ENCODE measurements around the gene TLNRD1.
A peak's percentile ranks its signal among the peaks of the same experiment; 100 is the strongest.

Gene TLNRD1

GRCh38 chr15:80990955-80991354, 9.8 kb upstream of the TLNRD1 start:
- Histone ChIP-seq H3K4me1 (ENCODE audit: control insufficient read depth in 1 of 2, insufficient read depth in 2 of 2, low read length in 2 of 2) (peaks cover 21 to 39% of the 10 kb centered on the region in 2 donors), H3K27ac (ENCODE audit: low read length) (peak overlapping the region; percentile 93), H3K36me3 (ENCODE audit: control insufficient read depth in 1 of 2, insufficient read depth in 2 of 2, low read length in 2 of 2) (no peaks in the 10 kb centered on the region), H3K27me3 (ENCODE audit: low read depth, low read length) (no peaks in the 10 kb centered on the region), H3K9me3 (ENCODE audit: control insufficient read depth in 1 of 2, low read length in 2 of 2) (no peaks in the 10 kb centered on the region), H3K4me3 (ENCODE audit: low read depth in 1 of 2, low read length in 2 of 2) (no peak overlapping the region)

GRCh38 chr15:80991421-80991820, 9.3 kb upstream of the TLNRD1 start:
- Histone ChIP-seq H3K9me3 (ENCODE audit: control insufficient read depth in 1 of 2, low read length in 2 of 2) (no peaks in the 10 kb centered on the region), H3K4me1 (ENCODE audit: control insufficient read depth in 1 of 2, insufficient read depth in 2 of 2, low read length in 2 of 2) (peaks cover 21 to 39% of the 10 kb centered on the region in 2 donors), H3K36me3 (ENCODE audit: control insufficient read depth in 1 of 2, insufficient read depth in 2 of 2, low read length in 2 of 2) (no peaks in the 10 kb centered on the region), H3K27me3 (ENCODE audit: low read depth, low read length) (no peaks in the 10 kb centered on the region), H3K4me3 (ENCODE audit: low read depth in 1 of 2, low read length in 2 of 2) (no peak overlapping the region), H3K27ac (ENCODE audit: low read length) (peak overlapping the region; percentile 93)

GRCh38 chr15:80992006-80992405, 8.7 kb upstream of the TLNRD1 start:
- no peak overlapping the region for H3K27ac ChIP-seq (ENCODE audit: low read length)

GRCh38 chr15:80992441-80992840, 8.3 kb upstream of the TLNRD1 start:
- no peaks in the 10 kb centered on the region for H3K36me3 ChIP-seq (ENCODE audit: control insufficient read depth in 1 of 2, insufficient read depth in 2 of 2, low read length in 2 of 2)
- H3K27me3 ChIP-seq (ENCODE audit: low read depth, low read length): no peaks in the 10 kb centered on the region
- no peak overlapping the region for H3K27ac ChIP-seq (ENCODE audit: low read length)
- H3K9me3 ChIP-seq (ENCODE audit: control insufficient read depth in 1 of 2, low read length in 2 of 2): no peaks in the 10 kb centered on the region
- H3K4me3 ChIP-seq (ENCODE audit: low read depth in 1 of 2, low read length in 2 of 2): no peak overlapping the region
- H3K4me1 ChIP-seq (ENCODE audit: control insufficient read depth in 1 of 2, insufficient read depth in 2 of 2, low read length in 2 of 2): peaks cover 21 to 29% of the 10 kb centered on the region in 2 donors

More at GRCh38 chr15:80992006-80992405, 8.7 kb upstream of the TLNRD1 start:
- Histone ChIP-seq H3K36me3 (ENCODE audit: control insufficient read depth in 1 of 2, insufficient read depth in 2 of 2, low read length in 2 of 2) (no peaks in the 10 kb centered on the region), H3K9me3 (ENCODE audit: control insufficient read depth in 1 of 2, low read length in 2 of 2) (no peaks in the 10 kb centered on the region), H3K27me3 (ENCODE audit: low read depth, low read length) (no peaks in the 10 kb centered on the region), H3K4me3 (ENCODE audit: low read depth in 1 of 2, low read length in 2 of 2) (no peak overlapping the region), H3K4me1 (ENCODE audit: control insufficient read depth in 1 of 2, insufficient read depth in 2 of 2, low read length in 2 of 2) (peaks cover 21 to 33% of the 10 kb centered on the region in 2 donors)

- no peaks in the 10 kb centered on the region for H3K27me3 ChIP-seq (ENCODE audit: low read depth, low read length)
- peaks cover under 1 to 5% of the 10 kb centered on the region in 2 donors for H3K4me1 ChIP-seq (ENCODE audit: control insufficient read depth in 1 of 2, insufficient read depth in 2 of 2, low read length in 2 of 2)
- H3K4me3 ChIP-seq (ENCODE audit: low read depth in 1 of 2, low read length in 2 of 2): no peak overlapping the region
- H3K27ac ChIP-seq (ENCODE audit: low read length): no peak overlapping the region
- no peaks in the 10 kb centered on the region for H3K9me3 ChIP-seq (ENCODE audit: control insufficient read depth in 1 of 2, low read length in 2 of 2)
- H3K36me3 ChIP-seq (ENCODE audit: control insufficient read depth in 1 of 2, insufficient read depth in 2 of 2, low read length in 2 of 2): no peaks in the 10 kb centered on the region
These were observed 4.5 kb upstream of the TLNRD1 start for GRCh38 chr15:80996247-80996646.

DNA sequence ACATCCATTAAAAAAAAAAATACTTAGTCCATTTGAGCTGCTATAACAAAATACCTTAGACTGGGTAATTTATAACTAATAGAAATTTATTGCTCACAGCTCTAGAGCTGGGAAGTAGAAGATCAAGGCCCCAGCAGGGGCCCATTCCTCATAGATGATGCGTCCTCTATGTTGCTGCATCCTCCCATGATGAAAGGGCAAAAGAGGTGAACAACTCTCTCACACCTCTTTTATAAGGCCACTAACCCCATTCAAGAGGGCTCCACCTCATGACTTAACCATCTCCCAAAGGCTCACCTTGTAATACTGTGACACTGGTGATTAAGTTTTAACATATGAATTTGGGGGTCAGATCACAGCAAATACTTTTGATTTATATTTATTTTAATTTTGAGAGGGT, 3.0 kb upstream of the TLNRD1 start:
- no peaks in the 10 kb centered on the region for H3K9me3 ChIP-seq (ENCODE audit: control insufficient read depth in 1 of 2, low read length in 2 of 2)
- no peak overlapping the region for H3K27ac ChIP-seq (ENCODE audit: low read length)
- peaks cover 0 to 7% of the 10 kb centered on the region in 2 donors for H3K4me1 ChIP-seq (ENCODE audit: control insufficient read depth in 1 of 2, insufficient read depth in 2 of 2, low read length in 2 of 2)
- no peak overlapping the region for H3K4me3 ChIP-seq (ENCODE audit: low read depth in 1 of 2, low read length in 2 of 2)
- peaks cover 0 to under 1% of the 10 kb centered on the region in 2 donors for H3K36me3 ChIP-seq (ENCODE audit: control insufficient read depth in 1 of 2, insufficient read depth in 2 of 2, low read length in 2 of 2)
- H3K27me3 ChIP-seq (ENCODE audit: low read depth, low read length): no peaks in the 10 kb centered on the region

GRCh38 chr15:80998251-80998650, 2.5 kb upstream of the TLNRD1 start:
- H3K4me1 ChIP-seq (ENCODE audit: control insufficient read depth in 1 of 2, insufficient read depth in 2 of 2, low read length in 2 of 2): peaks cover 0 to 12% of the 10 kb centered on the region in 2 donors
- no peaks in the 10 kb centered on the region for H3K9me3 ChIP-seq (ENCODE audit: control insufficient read depth in 1 of 2, low read length in 2 of 2)
- H3K4me3 ChIP-seq (ENCODE audit: low read depth in 1 of 2, low read length in 2 of 2): no peak overlapping the region
- H3K27ac ChIP-seq (ENCODE audit: low read length): no peak overlapping the region
- H3K36me3 ChIP-seq (ENCODE audit: control insufficient read depth in 1 of 2, insufficient read depth in 2 of 2, low read length in 2 of 2): peaks cover 0 to 6% of the 10 kb centered on the region in 2 donors
- H3K27me3 ChIP-seq (ENCODE audit: low read depth, low read length): no peaks in the 10 kb centered on the region

- Histone ChIP-seq H3K36me3 (ENCODE audit: control insufficient read depth in 1 of 2, insufficient read depth in 2 of 2, low read length in 2 of 2) (peaks cover 0 to 9% of the 10 kb centered on the region in 2 donors), H3K4me1 (ENCODE audit: control insufficient read depth in 1 of 2, insufficient read depth in 2 of 2, low read length in 2 of 2) (peaks cover 0 to 23% of the 10 kb centered on the region in 2 donors), H3K4me3 (ENCODE audit: low read depth in 1 of 2, low read length in 2 of 2) (peak overlapping the region; percentile 76 to 77), H3K27ac (ENCODE audit: low read length) (peak overlapping the region; percentile 88), H3K27me3 (ENCODE audit: low read depth, low read length) (no peaks in the 10 kb centered on the region), H3K9me3 (ENCODE audit: control insufficient read depth in 1 of 2, low read length in 2 of 2) (no peaks in the 10 kb centered on the region)
These were observed 1.1 kb upstream of the TLNRD1 start for GRCh38 chr15:80999623-81000036.

- peaks cover 0 to 9% of the 10 kb centered on the region in 2 donors for H3K36me3 ChIP-seq (ENCODE audit: control insufficient read depth in 1 of 2, insufficient read depth in 2 of 2, low read length in 2 of 2)
- peaks cover 0 to 23% of the 10 kb centered on the region in 2 donors for H3K4me1 ChIP-seq (ENCODE audit: control insufficient read depth in 1 of 2, insufficient read depth in 2 of 2, low read length in 2 of 2)
- peak overlapping the region; percentile 88 for H3K27ac ChIP-seq (ENCODE audit: low read length)
- no peaks in the 10 kb centered on the region for H3K9me3 ChIP-seq (ENCODE audit: control insufficient read depth in 1 of 2, low read length in 2 of 2)
- peak overlapping the region; percentile 76 to 77 for H3K4me3 ChIP-seq (ENCODE audit: low read depth in 1 of 2, low read length in 2 of 2)
- H3K27me3 ChIP-seq (ENCODE audit: low read depth, low read length): no peaks in the 10 kb centered on the region
These were observed 539 bp upstream of the TLNRD1 start for GRCh38 chr15:81000144-81000623.

DNA sequence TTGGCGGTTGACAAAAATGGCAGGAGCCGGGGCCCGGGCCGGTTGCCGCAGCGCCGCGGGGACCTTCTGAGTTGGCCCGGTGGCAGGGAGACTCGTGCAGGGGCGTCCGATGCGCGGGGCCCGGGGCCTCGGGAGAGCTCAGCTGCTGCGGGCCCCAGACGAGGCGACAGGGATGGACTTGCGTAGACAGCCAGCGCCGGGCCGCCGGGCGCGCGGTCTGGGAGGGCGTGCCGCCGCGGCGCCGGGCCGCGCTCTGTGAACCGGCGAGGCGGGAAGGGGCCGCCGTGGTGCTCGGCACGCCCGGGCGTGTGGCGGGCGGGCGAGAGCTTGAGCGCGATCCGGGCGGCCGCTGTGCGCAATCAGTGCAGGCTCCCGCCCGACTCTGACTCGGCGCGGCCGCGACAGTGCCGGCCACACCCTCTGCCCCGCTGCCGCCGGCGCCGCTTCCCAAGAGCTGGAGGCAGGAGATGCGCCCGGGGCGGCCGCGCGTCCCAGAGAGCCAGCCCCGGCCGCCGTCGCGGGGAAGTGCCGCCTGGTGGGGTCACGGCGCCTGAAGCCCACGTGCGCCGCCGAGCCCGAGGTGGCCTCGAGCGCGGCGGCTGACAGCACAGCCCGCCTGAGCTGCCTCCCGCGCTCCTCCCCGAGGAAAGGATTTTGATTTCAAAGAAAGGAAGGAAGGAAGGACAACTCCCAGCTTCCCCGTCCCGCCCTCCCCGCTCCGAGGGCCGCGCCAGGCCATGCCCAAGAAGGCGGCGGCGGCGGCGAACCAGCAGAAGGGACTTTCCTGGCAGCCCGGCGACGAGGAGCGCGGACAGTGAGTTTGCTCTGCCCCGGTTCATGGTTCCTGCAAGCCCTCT, 657 bp downstream of the TLNRD1 start:
- Histone ChIP-seq H3K9me3 (ENCODE audit: control insufficient read depth in 1 of 2, low read length in 2 of 2) (no peaks in the 10 kb centered on the region), H3K4me1 (ENCODE audit: control insufficient read depth in 1 of 2, insufficient read depth in 2 of 2, low read length in 2 of 2) (peaks cover 3 to 28% of the 10 kb centered on the region in 2 donors), H3K4me3 (ENCODE audit: low read depth in 1 of 2, low read length in 2 of 2) (peak overlapping the region; percentile 76 to 77), H3K36me3 (ENCODE audit: control insufficient read depth in 1 of 2, insufficient read depth in 2 of 2, low read length in 2 of 2) (peaks cover 0 to 9% of the 10 kb centered on the region in 2 donors), H3K27me3 (ENCODE audit: low read depth, low read length) (no peaks in the 10 kb centered on the region), H3K27ac (ENCODE audit: low read length) (peak overlapping the region; percentile 88)

GRCh38 chr15:81002009-81002330, 1.2 kb downstream of the TLNRD1 start:
- Histone ChIP-seq H3K27me3 (ENCODE audit: low read depth, low read length) (no peaks in the 10 kb centered on the region), H3K4me3 (ENCODE audit: low read depth in 1 of 2, low read length in 2 of 2) (peak overlapping the region; percentile 44 to 76), H3K9me3 (ENCODE audit: control insufficient read depth in 1 of 2, low read length in 2 of 2) (no peaks in the 10 kb centered on the region), H3K36me3 (ENCODE audit: control insufficient read depth in 1 of 2, insufficient read depth in 2 of 2, low read length in 2 of 2) (peaks cover 0 to 9% of the 10 kb centered on the region in 2 donors), H3K4me1 (ENCODE audit: control insufficient read depth in 1 of 2, insufficient read depth in 2 of 2, low read length in 2 of 2) (peaks cover 3 to 28% of the 10 kb centered on the region in 2 donors), H3K27ac (ENCODE audit: low read length) (peak overlapping the region; percentile 51)
